GM12878 (cell line): ENCODE results near the gene WNT3A.

Source experiments
- ATF2 ChIP-seq: IDR thresholded peaks from 2 replicates; pipeline ENCODE4 v1.6.1; 2012; ENCODE audit warnings: low read length, inconsistent platforms
- EGR1 ChIP-seq, 2 experiments: IDR thresholded peaks; 1 replicate in 1 of 2; 2 replicates in 1 of 2; pipeline ENCODE4 v1.6.1; 2011 to 2012; ENCODE audit warnings: low read depth in 2 of 2, low read length in 2 of 2, borderline replicate concordance in 1 of 2, mild to moderate bottlenecking in 1 of 2, moderate library complexity in 1 of 2
- GABPA ChIP-seq: IDR thresholded peaks from 2 replicates; pipeline ENCODE4 v1.6.1; 2014; ENCODE audit warnings: antibody characterized with exemption, low read depth, mild to moderate bottlenecking, inconsistent platforms
- NFYA ChIP-seq: IDR thresholded peaks from 2 replicates; pipeline ENCODE4 v1.6.1; 2011; ENCODE audit warnings: low read depth, mild to moderate bottlenecking, low read length, improper control_type of control experiment, borderline replicate concordance
- NR2F1 ChIP-seq: fragments of 450-650 bp; conservative IDR thresholded peaks from 2 replicates; pipeline ENCODE4 v1.6.1; 2017; ENCODE audit warnings: mild to moderate bottlenecking
- PKNOX1 ChIP-seq: fragments of 450-650 bp; IDR thresholded peaks from 2 replicates; pipeline ENCODE4 v1.6.1; 2016; ENCODE audit warnings: mild to moderate bottlenecking
- SMAD1 ChIP-seq: fragments of 450-650 bp; IDR thresholded peaks from 2 replicates; pipeline ENCODE4 v1.6.1; 2018; ENCODE audit warnings: mild to moderate bottlenecking, low read depth; ENCODE audit not compliant: partially characterized antibody
- SP1 ChIP-seq: IDR thresholded peaks from one replicate; pipeline ENCODE4 v1.6.1; 2011; ENCODE audit warnings: low read depth, low read length
- TBL1XR1 ChIP-seq: IDR thresholded peaks from 2 replicates; pipeline ENCODE4 v1.6.1; 2012; ENCODE audit warnings: low read depth, low read length, improper control_type of control experiment
- YBX1 ChIP-seq: fragments of 450-650 bp; IDR thresholded peaks from 2 replicates; pipeline ENCODE4 v1.6.1; 2016; ENCODE audit warnings: antibody characterized with exemption
- YY1 ChIP-seq: IDR thresholded peaks from 2 replicates; pipeline ENCODE4 v1.6.1; 2011; ENCODE audit warnings: low read depth, mild to moderate bottlenecking, low read length
- ZBED1 ChIP-seq: IDR thresholded peaks from 2 replicates; pipeline ENCODE4 v1.6.1; 2016; ENCODE audit warnings: borderline replicate concordance
- ZNF274 ChIP-seq: IDR thresholded peaks from one replicate; pipeline ENCODE4 v1.8.0; 2011; ENCODE audit not compliant: insufficient read length, insufficient read depth
- TF ChIP-seq, protein P1 (sequence below), 3 experiments: IDR thresholded peaks in 2 of 3; conservative IDR thresholded peaks in 1 of 3; 2 replicates each; pipeline ENCODE4 v1.5.1; 2011; ENCODE audit warnings: low read depth in 3 of 3, low read length in 3 of 3, mild to moderate bottlenecking in 3 of 3, control low read depth in 2 of 3, moderate library complexity in 2 of 3, inconsistent platforms in 1 of 3, mixed read lengths in 1 of 3; ENCODE audit not compliant: control insufficient read depth in 2 of 3, insufficient read depth in 1 of 3; ENCODE audit errors: extremely low read depth in 1 of 3

DNA sequence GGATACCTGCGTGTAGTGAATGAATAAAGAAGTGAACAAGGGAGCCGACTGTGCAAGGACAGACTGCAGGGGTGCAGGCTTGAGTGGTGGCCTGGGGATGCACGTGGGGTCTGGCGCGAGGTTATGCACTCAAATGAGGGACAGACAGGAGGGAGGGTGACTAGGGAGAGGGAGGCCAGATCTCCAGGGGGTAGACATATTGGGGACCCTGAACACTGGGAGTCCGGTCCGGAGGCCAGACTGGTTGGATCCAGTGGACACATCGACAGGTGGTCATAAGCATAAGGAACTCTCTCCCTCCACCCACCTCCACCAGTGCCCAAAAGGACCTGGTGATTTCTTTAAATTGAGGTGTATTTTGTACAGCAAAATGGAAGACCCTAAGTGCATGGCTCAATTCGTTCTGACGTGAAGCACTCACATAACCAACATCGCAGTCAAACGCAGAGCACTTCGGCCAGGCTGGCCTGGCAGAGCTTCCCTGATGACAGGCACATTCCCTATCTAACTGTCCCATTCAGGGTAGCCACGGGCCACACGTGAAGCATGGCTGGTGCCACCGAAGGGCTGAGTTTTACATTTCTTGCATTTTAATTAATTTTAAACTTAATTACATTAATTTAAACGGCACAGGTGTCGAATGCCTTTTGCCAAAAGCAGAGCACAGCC, 14.0 kb downstream of the WNT3A start:
- TF ChIP-seq, protein P1, sequence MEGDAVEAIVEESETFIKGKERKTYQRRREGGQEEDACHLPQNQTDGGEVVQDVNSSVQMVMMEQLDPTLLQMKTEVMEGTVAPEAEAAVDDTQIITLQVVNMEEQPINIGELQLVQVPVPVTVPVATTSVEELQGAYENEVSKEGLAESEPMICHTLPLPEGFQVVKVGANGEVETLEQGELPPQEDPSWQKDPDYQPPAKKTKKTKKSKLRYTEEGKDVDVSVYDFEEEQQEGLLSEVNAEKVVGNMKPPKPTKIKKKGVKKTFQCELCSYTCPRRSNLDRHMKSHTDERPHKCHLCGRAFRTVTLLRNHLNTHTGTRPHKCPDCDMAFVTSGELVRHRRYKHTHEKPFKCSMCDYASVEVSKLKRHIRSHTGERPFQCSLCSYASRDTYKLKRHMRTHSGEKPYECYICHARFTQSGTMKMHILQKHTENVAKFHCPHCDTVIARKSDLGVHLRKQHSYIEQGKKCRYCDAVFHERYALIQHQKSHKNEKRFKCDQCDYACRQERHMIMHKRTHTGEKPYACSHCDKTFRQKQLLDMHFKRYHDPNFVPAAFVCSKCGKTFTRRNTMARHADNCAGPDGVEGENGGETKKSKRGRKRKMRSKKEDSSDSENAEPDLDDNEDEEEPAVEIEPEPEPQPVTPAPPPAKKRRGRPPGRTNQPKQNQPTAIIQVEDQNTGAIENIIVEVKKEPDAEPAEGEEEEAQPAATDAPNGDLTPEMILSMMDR (IDR thresholded peaks at IDR 0.05 in 2 of 3, conservative IDR thresholded peaks at IDR 0.05 in 1 of 3; ENCODE audit: control insufficient read depth in 2 of 3, extremely low read depth in 1 of 3, insufficient read depth in 1 of 3, low read depth in 3 of 3, low read length in 3 of 3) = no peak
- TF ChIP-seq SMAD1 (no peak), NFYA (no peak), SP1 (no peak), YBX1 (no peak), ATF2 (no peak), EGR1 (IDR thresholded peaks at IDR 0.05; ENCODE audit: borderline replicate concordance in 1 of 2, low read depth in 2 of 2, low read length in 2 of 2) (no peak), NR2F1 (no peak), ZNF274 (no peak), ZBED1 (no peak), TBL1XR1 (no peak), PKNOX1 (no peak), GABPA (no peak), YY1 (no peak)
